NCI-H187 (cell line): Measurements from ENCODE around the gene ADARB2.

Experiments used
- DNase-seq, 2 experiments: peaks; one replicate each; lab custom pipeline; 2025; lab: John Stamatoyannopoulos, UW

Gene ADARB2

DNA sequence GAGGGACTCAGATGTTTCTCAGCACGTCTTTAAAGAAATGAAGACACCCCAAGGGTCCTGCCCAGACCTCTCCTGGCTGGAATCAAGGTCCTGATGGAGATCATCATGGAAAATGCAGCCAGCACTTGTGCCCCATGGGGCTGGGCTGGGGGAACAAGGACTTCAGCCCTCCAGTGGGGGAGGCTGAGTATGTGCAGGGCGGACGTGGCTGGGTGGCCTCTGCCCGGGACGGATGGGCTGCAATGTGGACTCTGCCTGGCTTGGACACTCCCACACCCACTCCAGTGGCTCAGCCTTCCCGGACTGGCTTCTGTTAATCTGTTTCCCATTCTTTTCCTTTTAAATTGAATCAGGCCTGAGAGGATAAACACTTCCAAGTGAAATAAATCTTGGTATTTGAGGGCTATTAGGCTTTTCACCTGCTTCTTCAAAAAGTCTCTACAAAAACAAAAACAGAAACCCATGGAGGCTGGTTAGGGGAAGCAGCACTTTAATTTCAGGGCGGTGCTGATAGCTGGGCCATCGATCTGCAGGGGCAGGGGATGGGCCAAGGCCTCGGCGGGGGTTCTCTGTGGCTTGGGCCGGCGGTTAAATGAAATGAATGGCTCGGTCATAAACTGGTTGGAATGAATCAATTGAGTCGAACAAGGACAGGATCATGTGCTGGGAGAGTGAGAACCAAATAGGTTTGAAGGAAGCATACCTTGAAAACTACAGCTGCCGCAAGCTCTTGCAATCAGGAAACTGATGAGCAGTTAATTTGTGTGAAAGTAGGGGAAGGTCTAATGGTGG is 51.4 kb downstream of the ADARB2 start:
- no peak for DNase-seq

DNA sequence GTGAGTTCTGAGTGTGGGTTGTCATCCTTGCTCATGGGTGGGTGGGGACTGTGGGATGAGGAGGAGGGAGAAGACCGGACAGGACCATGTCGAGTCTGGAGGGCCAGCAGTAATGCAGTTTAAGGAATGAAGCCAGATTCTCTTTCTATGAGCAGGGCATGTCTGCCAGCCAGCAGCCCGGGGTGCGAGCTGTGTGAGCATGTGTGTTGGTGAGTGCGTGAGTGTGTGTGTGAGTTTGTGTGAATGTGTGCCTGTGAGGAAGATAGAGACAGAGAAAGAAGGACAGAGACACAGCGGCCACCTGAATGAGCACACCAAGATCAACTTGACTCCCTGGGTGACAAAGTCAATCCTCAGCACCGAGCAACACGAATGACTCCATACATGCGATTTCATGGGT is 52.3 kb downstream of the ADARB2 start:
- no peak for DNase-seq

DNA sequence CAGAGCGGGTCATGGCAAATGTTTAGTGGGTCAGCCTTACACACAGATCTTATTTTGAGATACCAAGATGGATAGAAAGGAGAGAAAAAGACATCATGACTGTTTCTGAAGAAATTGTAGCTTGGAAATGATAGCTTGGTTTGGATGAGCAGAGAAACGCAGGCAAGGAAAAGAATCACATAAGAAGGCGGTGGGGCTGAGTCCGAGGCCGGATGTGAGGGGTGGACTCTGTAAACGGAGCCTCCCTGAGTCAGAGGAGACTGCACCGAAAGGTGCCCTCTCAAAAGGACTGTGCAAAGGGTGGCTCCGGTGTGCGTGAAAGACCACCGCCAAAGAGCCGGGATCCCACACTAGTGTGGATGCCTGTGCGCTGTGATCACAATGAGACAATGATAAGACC is 53.7 kb downstream of the ADARB2 start:
- no peak for DNase-seq

DNA sequence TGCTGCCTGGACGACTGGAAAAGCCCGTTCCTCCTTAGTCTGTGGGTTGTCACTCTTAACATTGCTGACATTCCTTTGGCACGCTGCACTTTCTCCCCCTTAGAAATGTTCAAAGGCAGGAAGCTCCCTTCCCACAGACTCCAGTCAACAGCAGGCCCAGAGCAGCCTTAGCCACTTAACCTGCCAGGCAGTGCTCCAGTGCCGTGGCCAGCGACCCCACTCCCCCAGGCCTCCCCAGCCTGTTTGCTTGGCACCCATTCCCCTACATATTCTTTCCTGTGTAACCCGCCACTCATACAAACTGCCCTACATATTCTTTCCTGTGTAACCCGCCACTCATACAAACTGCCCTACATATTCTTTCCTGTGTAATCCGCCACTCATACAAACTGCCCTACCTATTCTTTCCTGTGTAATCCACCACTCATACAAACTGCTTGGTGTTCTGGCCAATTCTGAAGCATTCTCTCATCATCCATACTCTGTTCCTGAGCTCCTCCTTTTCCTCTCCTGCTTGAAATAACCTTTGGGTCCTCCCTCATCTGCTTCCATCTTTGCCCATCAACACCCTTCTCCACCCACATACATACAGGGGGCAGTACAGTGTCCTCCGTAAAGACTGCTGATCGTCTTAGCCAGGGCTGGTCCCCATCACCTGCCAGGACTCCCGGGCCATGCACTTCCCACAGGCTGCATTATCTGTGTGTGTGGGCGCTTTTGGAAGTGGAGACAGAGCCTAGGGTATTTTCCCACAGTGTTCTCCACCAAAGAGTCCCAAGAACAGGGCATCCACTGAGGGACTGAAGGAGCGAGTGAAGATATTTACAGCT is 57.3 kb downstream of the ADARB2 start:
- DNase-seq: no peak

DNA sequence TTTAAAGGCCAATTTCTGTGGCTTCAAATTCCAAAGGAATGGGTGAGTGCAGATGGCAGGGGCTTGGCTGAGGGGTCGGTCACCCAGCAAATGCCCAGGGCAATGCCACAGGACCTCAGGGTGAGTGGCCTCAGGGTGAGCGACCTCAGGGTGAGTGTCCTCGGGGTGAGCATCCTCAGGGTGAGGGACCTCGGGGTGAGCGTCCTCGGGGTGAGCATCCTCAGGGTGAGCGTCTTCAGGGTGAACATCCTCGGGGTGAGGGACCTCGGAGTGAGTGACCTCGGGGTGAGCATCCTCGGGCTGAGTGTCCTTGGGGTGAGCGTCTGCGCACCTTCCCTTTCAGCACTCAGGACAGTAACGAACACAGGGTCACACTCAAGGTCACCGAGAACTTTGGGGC is 59.2 kb downstream of the ADARB2 start:
- no peak for DNase-seq

DNA sequence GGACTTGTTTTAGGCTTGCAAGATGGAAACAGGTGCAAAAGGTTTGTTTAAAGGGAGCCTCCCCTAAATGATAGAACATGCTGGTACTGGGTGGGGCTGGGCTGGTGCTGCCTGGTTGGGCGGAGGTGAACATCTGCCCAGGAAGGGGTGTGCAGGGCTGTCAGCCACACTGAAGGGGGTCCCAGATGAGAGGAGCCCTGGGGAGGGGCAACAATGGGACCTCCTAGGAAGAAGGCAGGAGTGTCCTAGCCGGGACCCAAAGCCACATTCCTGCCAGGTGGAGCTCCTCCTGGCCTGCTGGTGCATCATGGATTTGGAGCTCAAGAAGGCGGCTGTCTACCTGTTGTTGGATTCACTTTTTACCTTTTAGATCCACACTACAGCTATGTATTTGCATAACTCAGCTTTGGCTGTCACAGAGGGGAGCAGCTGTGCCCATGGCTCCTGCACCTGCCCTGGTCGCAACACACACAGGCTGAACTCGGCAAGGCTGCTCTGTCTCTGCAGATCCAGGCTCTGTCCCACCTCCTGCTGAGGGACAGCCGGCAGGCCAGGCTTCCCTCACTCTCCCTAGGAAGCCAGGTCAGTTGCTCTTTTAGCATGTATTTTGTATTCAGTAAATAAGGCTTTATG is 59.9 kb downstream of the ADARB2 start:
- DNase-seq: no peak

DNA sequence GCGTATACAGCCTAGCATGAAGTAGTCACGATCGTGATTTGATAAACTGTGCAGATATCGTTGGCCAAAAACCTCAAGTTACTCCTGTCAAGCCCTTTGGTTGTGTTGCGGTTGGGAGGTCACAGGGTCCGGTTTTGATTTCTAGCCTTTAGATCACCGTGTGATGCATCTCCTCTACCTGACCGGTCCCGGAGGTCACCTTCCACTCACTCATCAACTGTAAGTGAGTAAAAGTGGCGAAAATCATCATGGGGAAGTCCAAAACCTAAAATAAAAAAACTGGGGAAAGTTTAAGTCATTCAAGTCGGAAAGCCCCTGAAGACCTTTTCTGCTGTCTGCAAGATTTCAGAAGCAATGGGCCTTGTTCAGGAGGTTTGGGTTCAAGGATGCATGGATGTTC is 62.8 kb downstream of the ADARB2 start:
- DNase-seq: no peak

DNA sequence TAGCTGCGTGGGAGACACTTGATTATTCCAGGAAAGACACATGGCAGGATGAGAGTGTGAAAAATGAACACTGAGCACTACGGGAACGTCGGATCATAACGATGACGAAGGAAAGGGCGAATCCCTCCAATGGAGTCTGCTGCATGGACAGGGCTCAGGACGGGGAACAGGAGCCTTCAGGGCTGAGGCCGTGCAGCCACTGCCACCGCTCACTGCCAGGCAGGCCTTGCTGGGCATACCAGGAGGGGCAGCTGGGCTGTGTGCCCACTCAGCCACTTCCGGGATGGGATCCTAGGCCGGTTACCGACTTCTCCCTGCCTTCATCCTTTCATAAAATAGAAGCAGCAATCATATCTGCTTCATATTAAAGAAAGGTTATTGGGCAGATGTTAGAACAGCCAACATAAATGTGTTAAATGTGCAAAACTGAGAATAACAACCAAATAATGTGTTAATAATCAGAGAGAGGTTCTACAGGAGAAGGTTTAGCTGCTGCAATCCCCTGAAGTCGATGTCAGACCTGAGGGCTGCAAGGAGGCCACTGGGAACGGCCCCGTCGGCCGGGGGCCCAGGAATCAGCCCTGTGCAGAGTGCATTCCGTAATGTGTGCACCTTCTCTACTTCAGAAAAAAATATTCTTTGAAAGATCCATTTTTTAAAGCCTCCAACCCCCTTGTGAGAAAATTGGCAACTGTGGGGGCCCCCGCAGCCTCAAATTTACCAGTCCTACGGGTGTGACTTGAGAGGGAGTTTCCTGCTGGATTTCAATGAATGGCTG is 63.6 kb downstream of the ADARB2 start:
- no peak for DNase-seq

DNA sequence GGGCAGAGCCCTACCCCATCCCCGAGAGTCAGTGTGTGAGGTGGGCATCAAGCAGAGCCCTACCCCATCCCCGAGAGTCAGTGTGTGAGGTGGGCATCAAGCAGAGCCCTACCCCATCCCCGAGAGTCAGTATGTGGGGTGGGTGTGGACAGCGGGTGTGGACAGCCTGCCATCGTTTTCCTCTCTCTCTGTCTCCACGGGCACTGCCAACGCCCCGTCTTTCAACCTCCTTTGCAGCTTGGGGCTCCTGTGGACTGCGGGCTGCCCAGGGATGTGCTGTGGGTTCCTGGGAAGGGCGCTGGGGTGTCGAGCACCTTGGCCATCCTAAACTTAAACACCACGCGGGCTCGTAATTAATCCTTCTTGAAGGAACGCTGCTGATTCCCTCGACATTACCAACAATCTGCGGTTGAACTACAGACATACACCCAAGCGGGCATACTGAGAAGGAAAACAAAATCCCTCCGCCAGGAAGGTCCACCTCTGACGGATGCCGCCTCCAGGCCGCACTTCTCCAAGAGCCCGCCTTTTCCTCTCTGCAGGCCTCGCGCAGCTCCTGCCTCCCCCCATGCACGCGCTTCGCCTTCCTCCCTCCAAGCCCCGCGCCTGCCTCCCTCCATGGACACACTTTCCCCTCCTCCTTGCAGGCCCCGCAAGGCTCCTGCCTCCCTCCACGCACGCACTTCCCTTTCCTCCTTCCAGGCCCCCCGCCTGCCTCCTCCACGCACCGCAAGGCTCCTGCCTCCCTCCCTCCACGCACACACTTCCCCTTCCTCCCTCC is 65.1 kb downstream of the ADARB2 start:
- no peak for DNase-seq

DNA sequence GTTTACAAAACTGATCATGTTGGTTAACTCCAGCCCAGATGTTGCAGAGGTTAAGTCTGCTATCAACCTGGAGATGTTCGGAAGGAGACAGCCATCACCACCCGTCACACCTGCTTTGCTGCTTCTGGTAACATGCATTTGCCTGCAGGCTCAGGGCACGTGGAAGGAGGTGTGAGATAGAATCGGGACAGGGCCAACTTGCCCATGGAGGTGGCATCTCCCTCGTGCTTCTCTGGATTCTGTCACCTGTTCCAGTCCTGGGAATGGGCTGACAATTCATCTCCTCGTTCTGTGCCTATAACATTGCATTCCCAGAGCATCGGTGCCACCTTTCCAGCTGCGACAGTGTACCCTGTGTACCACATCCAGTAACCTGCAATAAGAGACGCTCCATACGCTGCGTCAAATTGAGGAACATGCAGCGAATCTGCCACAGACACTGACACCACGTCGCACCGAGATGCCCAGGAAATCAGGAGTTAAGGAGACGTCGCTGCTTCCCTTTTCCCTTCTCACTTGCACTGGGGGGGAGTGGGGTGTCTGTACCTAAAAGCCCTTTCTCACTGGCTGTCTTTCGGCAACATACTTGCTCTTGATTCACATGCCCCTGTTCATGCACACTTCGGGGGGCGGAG is 65.8 kb downstream of the ADARB2 start:
- DNase-seq: no peak

DNA sequence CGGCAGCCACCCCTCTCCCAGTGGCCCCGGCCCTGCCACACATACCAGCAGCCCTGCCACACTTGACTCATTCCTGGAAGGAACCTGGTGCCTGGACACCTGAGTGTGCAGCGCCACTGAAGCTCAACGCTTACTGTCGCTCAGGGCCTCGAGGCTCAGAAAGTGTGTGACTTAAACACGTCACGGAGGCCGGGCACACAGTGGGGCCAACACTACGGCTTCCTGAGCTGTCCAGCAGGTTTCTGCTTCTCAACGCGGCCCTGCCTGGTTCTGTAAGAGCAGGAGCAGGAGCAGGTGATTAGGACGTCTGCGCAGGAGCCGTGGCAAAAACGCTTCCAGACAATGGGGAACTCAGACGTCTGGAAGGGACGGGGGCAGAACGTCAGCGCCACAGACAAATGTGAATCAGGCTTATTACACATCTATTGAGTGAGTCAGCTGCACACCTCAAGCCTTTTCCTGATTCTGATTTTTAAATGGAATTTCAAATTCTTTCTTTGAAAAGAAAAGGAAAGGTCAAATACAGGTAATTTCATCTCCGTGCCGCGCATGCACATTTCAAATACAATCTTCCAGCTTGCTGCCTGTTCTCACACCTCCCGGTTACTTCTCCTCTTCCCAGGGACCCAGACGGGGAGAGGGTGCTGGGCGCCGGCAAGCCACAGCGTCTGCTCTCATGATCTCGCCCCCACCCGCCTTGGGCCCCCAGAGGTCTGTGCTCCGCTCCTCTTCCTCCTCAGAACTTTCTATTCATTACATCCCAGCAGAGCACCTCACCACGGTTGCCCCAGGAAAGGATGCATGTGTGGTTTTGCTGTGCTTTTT is 66.6 kb downstream of the ADARB2 start:
- DNase-seq: no peak

DNA sequence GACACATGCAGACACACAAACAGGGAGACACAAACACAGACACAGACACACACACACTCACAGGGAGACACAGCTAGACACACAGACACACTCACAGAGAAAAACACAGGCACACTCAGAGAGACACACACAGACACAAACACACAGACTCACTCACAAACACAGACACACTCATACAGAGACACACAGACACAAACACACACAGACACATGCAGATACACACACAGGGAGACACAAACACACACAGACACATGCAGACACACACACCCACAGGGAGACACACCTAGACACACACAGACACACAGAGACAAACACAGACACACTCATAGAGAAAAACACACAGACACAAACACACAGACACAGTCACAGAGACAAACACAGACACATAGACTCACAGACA is 67.9 kb downstream of the ADARB2 start:
- DNase-seq: no peak

DNA sequence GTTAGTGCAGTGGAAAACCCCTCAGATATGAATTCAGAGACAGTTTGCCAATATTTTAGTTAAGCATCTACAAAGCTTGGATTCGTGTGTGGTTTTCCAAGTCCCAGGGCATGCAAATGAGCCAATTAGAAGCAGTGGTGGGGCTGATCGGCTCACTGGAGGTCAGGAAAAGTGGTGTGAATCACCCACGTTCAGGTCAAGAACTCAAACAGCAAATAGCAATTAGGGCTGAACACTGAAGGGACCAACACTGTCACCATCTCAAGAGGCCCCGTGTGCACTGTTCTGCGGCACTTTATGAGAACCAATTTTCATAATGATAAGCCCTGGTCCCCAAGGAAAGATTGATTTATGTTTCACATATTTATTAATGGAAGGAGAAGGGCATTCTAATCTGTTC is 68.9 kb downstream of the ADARB2 start:
- DNase-seq: no peak

DNA sequence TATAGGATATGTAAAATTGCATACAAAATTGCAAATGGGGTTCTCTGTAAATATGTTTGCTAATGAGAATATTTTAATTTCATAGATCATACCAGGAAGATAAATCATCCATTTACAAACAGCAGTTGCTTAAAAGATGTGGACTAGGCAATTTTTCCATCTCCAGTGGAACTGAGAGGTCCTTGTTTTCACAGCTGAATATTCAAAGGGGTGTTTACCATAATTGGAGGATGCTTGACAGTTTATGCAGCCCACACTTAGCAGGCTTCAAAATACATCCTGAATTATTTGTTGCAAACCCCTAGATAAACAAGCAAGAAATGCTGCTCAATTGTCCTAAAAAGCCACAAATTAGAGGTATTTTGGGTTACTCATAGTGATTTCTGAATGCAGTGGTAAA is 69.9 kb downstream of the ADARB2 start:
- DNase-seq: no peak

DNA sequence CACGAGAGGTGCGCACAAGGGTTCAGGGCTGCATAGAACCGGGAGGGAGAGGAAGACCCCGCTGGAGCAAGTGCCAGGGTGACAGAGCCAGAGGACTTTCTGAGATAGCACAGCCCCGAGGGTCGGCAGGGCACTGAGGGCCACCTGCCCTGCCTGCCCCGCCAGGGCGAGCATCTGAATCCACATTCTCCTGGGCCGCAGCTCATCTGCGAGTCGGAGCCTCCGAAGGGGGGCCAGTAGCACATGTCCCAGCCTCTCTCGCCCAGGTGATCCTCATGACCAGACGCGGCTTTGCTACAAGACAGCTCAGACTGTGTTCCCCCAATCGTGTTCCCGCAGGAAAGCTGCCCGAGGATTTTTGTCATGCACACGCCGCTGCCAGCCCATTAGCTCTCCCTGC is 71.2 kb downstream of the ADARB2 start:
- DNase-seq: no peak

DNA sequence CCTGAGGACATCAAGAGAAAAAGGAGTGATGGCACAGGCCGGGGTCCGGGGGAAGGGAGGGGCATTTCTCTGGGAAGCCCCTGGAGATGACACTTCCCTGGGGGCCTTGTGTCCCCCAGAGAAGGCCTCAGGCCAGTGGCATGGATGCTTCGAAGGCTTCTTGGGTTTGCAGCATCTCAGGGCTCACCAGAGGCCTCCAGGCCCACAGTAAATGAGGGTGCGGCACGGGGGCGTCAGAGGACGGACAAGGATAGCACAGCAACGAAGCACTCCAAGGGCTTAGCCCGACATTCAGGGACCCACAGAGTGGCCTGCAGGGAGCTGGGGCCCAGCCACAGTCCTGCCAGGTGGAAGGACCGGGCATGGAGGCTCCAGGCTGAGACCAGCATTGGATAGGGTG is 71.6 kb downstream of the ADARB2 start:
- no peak for DNase-seq

DNA sequence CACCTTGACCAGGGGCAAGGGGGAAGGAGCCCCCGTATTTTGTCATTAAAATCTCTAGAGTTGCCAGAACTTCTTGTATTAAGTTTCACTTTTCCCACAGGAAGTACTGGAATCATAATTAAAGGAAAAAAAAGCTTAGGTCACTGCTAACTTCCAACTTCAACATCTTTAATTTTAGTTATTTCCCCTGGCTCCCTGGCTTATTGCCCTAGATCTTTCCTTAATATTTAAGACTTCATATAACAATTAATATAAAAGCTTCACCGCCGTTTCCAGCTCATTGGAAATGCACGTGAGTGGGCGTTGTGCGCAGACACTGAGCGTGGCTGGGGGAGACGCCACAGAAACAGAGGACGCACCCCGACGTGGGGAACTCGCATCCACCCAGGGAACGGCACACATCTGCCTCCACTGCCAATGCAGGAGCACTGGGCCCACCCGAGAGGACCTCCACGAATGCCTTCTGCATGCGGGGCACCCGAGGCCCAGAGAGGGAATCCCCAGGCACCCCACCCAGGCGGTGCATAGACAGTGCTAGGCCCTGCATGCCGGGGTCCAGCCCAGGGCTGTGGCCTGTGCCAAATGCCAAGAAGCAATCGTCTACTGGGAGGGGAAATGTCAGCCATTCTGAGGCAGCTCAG is 72.2 kb downstream of the ADARB2 start:
- DNase-seq: no peak

DNA sequence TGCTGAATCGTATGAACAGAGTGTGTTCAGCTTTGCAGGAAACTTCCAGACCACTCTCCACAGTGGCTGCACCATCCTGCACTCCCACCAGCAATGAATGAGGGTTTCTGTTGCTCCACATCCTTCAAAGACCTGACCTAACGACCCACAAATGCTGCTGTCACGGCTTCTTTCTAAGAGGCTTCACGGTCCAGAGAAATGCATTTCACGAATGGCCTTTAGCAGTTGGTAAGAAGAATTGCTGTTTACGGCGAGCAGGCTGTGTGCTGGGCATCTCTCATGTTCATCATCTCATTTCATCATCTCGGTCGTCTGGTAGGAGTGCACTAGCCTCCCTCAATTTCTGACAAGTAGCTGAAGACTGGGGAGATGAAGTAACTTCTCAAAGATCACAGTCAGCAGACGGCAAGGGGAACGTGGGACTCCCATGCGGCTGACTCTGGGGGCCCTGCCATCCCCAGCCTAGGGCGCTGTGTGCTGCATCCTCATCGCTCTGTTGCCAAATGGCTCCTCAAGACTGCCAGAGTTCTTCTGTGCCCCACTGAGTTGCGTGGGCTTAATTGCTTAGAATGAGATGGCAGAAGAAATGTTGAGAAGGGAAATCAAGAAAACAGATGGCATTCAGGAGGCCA is 72.9 kb downstream of the ADARB2 start:
- DNase-seq: no peak

DNA sequence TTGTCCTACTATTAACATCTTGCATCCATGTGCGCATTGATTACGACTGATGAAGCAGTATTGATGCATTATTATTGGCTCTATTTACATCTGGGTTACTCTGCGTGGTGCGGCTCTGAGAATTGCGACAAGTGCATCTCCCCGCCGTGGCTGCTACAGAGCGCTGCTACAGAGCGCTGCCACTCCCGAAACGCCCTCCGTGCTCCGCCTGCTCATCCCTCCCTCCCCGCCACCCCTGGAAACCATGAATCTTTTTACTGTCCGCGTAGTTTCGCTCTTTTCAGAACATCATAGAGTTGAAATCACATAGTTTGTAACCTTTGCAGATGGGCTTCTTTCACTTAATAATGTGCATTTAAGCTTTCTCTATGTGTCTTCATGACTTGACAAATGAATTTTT is 74.1 kb downstream of the ADARB2 start:
- no peak for DNase-seq
